Measurements from ENCODE around the gene VWC2L. TPM values are rescaled to one million over a fixed set of nuclear protein-coding genes. Genes with fewer than 3 reads are reported as not detected.

VWC2L gene
- total and polyA plus RNA-seq, 12 donors, result not detected

DNA sequence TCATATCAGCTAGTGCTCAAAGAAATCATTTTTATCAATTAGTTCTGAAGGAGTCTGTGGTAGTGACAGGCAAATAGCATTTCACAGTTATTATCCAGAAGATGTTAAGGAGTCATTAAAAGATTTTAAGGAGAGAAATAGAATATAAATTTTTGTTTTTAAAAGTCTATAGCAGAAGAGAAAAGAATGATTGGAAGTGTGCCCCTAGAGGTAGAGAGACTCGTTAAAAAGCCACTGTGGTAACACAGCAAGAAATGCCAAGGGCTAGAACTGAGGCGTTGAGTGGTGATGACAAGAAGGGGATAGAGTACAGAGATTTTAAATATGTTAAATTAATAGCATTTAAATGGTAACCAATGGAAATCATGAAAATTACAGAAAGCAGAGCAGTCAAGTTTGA lies 78.3 kb downstream of the VWC2L start:
- ATAC-seq, result no peak
- TF ChIP-seq, protein P1, sequence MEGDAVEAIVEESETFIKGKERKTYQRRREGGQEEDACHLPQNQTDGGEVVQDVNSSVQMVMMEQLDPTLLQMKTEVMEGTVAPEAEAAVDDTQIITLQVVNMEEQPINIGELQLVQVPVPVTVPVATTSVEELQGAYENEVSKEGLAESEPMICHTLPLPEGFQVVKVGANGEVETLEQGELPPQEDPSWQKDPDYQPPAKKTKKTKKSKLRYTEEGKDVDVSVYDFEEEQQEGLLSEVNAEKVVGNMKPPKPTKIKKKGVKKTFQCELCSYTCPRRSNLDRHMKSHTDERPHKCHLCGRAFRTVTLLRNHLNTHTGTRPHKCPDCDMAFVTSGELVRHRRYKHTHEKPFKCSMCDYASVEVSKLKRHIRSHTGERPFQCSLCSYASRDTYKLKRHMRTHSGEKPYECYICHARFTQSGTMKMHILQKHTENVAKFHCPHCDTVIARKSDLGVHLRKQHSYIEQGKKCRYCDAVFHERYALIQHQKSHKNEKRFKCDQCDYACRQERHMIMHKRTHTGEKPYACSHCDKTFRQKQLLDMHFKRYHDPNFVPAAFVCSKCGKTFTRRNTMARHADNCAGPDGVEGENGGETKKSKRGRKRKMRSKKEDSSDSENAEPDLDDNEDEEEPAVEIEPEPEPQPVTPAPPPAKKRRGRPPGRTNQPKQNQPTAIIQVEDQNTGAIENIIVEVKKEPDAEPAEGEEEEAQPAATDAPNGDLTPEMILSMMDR (IDR thresholded peaks at IDR 0.05), result peak in 1 of 9 donors; percentile 9
- H3K9me3 ChIP-seq, result peaks cover 0 to 16% (median 0%) of the 10 kb centered on the region in 11 donors
- WGBS, 2 donors, result 30 to 46% methylated on average over 2 of the region's 2 CpGs
- no peaks in the 10 kb centered on the region for H3K36me3 ChIP-seq
- no peak overlapping the region for H3K4me3 ChIP-seq
- peak overlapping the region in 8 of 10 donors; percentile 10 to 69 (median 57) for H3K27ac ChIP-seq
- DNase-seq, result no peak
- peaks cover 0 to 14% (median 5%) of the 10 kb centered on the region in 9 donors for H3K4me1 ChIP-seq
- intact Hi-C loops (cut with DNase I), result no loop called here
- no peaks in the 10 kb centered on the region for H3K27me3 ChIP-seq

DNA sequence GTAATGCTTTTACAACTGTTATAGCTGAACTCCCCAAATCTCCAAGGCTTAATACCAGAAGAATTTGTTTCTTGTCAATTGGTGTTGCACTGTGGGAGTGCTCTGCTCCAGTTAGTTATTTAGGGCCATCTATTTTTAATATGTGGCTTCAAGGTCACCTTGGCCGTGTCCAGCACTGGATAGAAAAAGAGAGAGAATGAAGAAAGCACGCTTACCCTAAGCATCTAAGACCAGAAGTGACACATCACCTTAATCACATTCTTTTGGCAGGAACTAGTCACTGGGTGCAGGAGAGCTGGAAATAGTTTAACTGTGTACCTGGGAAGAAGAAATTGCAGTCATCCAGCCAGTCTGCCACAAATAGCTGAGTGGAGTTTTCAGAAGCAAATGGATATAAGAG lies 78.8 kb downstream of the VWC2L start:
- Histone ChIP-seq H3K4me1 (peaks cover 0 to 14% (median 5%) of the 10 kb centered on the region in 9 donors), H3K36me3 (no peaks in the 10 kb centered on the region), H3K27me3 (no peaks in the 10 kb centered on the region), H3K4me3 (no peak overlapping the region), H3K9me3 (peaks cover 0 to 16% (median 0%) of the 10 kb centered on the region in 11 donors), H3K27ac (peak overlapping the region in 8 of 10 donors; percentile 10 to 69 (median 57))
- TF ChIP-seq, protein P1 (IDR thresholded peaks at IDR 0.05), result no peak
- intact Hi-C loops (cut with DNase I), result no loop called here
- DNase-seq (no peak), ATAC-seq (peak; percentile 66 to 92 (median 80))
- 17 to 31% methylated on average over 2 of the region's 2 CpGs for WGBS, 2 donors

DNA sequence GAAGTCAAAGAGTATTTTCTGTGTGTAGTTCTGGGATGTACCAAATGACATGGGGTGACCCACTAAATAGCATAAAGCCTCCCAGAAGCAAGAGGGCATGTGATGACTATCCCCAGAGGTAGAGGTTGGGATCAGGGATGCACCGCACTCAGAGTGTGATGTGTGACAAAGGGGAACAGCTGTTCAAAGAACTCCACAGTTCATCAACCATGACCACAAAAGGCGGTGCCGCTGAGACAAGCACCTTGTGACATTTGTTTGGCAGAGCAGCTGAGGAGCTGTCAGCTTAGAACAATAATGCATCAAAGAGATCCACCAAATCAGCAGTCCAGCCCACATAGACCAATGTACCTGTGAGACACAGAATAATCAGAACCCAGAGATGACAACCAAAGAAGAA lies 81.3 kb downstream of the VWC2L start:
- Histone ChIP-seq H3K36me3 (no peaks in the 10 kb centered on the region), H3K27ac (no peak overlapping the region), H3K4me3 (no peak overlapping the region), H3K27me3 (no peaks in the 10 kb centered on the region), H3K9me3 (peaks cover 0 to 16% (median 0%) of the 10 kb centered on the region in 11 donors), H3K4me1 (peaks cover 2 to 24% (median 6%) of the 10 kb centered on the region in 9 donors)
- TF ChIP-seq, protein P1 (IDR thresholded peaks at IDR 0.05), result no peak
- intact Hi-C loops (cut with DNase I), result no loop called here
- DNase-seq (no peak), ATAC-seq (no peak)
- WGBS, 2 donors, result 79 to 89% methylated on average over 3 of the region's 3 CpGs

DNA sequence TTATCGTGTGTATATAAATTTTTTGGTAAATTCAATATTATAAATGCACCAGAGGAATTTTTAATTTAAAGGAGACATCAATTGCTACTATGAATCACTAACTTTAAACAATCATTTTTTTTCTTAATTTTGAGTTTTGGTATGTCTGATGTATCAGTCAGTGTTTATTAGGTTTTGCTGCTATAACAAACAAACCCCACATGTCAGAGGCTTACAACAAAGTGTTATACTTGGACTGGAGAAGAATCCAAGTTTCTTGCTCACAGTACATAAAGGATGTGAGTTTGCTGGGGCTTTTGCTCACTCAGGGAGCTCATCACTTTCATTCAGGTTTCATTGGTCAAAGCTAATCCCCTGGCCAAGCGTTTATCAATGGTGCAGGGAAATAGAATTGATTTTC lies 81.8 kb downstream of the VWC2L start:
- peaks cover 2 to 28% (median 11%) of the 10 kb centered on the region in 9 donors for H3K4me1 ChIP-seq
- ATAC-seq (no peak), DNase-seq (no peak)
- WGBS, 2 donors, result 90 to 95% methylated on average over 2 of the region's 2 CpGs
- no peak overlapping the region for H3K27ac ChIP-seq
- no peak overlapping the region for H3K4me3 ChIP-seq
- intact Hi-C loops (cut with DNase I), result no loop called here
- H3K36me3 ChIP-seq, result no peaks in the 10 kb centered on the region
- TF ChIP-seq, protein P1 (IDR thresholded peaks at IDR 0.05), result no peak
- no peaks in the 10 kb centered on the region for H3K27me3 ChIP-seq
- peaks cover 0 to 16% (median 0%) of the 10 kb centered on the region in 11 donors for H3K9me3 ChIP-seq
